DMS53 treated with DMSO at 0.1 percent for 48 hours (cell line): ENCODE measurements around the gene ACAT2.
"Not testable (repeated sequence)": the region's sequence is repeated elsewhere in the genome, so short reads cannot be mapped to it uniquely, and the experiment has no call there.

Experiments
- DNase-seq: peaks from one replicate; lab custom pipeline; 2025; ENCODE audit not compliant: unreplicated experiment; lab: John Stamatoyannopoulos, UW

Gene ACAT2

GRCh38 chr6:159729598-159730331 is 32.1 kb upstream of the ACAT2 start:
- DNase-seq: no peak

- no peak for DNase-seq
Measured at GRCh38 chr6:159730332-159730676, 31.5 kb upstream of the ACAT2 start.

- not testable (repeated sequence) for DNase-seq
Measured at GRCh38 chr6:159732550-159732949, 29.3 kb upstream of the ACAT2 start.

DNA sequence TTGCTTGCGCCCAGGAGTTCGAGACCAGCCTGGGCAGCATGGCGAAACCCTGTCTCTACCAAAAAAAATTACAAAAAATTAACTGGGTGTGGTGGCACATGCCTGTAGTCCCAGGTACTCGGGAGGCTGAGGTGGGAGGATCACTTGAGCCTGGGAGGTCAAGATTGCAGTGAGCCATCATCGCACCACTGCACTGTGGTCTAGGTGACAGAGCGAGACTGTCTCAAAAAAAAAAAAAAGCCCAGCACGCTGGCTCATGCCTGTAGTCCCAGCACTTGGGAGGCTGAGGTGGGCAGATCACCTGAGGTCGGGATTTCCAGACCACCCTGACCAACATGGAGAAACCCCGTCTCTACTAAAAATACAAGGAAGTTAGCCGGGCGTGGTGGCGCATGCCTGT is 28.4 kb upstream of the ACAT2 start:
- not testable (repeated sequence) for DNase-seq

DNA sequence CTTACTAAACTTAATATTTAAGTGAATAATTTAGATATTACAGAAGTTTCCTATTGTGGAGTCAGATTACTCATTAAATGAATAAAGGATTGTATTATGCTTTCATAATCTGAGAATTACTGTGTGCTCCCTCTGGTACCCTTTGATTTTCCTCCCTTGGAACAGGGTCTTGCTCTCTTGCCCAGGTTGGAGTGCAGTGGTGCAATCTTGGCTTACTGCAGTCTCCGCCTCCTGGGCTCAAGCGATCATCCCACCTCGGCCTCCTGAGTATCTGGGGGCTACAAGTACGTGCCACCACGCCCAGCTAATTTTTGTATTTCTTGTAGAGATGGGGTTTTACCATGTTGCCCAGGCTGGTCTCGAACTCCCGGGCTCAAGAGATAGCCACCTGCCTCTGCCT is 24.9 kb upstream of the ACAT2 start:
- no peak for DNase-seq

- no peak for DNase-seq
Measured at GRCh38 chr6:159739341-159739740, 22.5 kb upstream of the ACAT2 start.

GRCh38 chr6:159742165-159742564 is 19.7 kb upstream of the ACAT2 start:
- DNase-seq: no peak

DNA sequence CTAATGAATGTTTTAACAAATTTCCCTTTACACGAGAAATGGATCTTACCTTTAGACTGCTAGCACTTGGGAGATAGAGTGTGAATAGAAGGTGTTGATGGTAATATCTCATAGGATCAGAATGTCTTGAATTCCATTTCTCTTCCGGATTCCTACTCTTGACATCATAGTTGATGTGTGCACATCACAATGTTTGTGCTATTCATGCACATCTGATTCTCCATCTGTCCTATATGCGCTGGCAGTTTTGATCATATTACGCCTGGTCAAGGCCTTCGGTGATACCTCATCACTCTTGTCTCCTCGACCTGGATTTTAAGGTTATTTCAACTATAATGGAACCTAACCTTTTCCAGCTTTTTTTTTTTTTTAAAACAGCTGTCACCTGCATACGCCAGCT is 16.8 kb upstream of the ACAT2 start:
- no peak for DNase-seq

DNA sequence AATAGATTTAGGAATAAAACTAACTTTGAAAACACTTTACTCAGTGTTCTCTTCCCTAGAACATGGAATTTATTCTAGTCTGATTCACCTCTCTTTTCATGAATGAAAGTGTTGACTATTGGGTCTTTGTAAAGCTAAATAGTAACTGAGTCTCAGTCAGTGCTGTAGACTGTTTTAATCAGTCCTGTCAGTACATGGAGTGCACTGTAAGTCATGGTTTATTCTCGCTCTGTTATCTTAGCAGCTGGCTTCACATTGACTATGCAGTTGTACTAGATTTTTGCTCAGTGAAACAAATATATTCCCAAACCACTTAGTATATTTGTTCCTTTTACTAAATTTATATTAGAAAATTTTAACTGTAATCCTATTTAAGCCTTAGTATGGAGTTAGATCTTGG is 15.1 kb upstream of the ACAT2 start:
- DNase-seq: no peak

DNA sequence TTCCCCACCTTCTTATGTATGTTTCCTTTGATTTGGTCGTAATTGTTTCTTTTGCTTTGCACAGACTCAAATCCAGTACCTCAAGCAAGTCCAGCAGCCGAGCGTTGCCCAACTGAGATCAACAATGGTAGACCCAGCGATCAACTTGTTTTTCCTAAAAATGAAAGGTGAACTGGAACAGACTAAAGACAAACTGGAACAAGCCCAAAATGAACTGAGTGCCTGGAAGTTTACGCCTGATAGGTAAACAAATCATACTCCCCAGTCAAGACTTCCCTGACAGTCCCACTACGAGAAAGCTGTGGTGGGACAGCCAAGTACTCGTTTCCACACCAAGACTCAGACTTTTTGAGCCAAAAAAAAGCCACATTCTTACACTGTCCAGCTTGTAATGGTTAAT is 13.7 kb upstream of the ACAT2 start:
- not testable (repeated sequence) for DNase-seq

GRCh38 chr6:159751448-159751847 is 10.4 kb upstream of the ACAT2 start:
- no peak for DNase-seq

DNA sequence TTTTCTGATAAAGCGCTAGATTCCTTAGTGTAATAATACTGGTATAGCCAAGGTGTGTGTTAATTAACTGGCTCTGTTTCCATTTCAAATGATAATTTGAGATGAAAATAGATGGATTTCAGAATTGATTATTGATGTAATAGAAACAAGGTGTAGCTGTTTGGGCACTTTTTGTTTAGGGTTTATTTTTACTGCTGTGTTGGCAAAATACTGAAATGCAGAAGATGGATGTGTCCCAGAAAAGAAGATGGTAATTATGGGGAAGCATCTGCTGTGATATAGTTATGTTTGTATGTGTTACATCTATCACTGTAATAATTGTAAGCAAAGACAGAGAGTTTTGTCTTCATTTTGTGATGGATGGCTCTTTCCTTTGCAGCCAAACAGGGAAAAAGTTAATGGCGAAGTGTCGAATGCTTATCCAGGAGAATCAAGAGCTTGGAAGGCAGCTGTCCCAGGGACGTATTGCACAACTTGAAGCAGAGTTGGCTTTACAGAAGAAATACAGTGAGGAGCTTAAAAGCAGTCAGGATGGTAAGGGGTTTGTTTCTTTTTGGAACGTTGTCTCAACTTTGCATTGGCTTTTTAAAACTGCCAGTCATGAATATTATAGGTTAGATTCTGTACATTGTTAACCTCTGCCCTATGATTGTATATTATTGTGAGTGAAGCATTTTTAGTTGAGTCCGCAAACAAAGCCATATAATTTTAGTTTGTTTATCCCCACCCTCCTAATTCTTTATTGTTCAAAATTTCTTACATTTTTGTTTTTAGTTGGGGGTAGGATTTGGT is 8.6 kb upstream of the ACAT2 start:
- DNase-seq: no peak

- no peak for DNase-seq
Measured at GRCh38 chr6:159754401-159754800, 7.4 kb upstream of the ACAT2 start.

DNA sequence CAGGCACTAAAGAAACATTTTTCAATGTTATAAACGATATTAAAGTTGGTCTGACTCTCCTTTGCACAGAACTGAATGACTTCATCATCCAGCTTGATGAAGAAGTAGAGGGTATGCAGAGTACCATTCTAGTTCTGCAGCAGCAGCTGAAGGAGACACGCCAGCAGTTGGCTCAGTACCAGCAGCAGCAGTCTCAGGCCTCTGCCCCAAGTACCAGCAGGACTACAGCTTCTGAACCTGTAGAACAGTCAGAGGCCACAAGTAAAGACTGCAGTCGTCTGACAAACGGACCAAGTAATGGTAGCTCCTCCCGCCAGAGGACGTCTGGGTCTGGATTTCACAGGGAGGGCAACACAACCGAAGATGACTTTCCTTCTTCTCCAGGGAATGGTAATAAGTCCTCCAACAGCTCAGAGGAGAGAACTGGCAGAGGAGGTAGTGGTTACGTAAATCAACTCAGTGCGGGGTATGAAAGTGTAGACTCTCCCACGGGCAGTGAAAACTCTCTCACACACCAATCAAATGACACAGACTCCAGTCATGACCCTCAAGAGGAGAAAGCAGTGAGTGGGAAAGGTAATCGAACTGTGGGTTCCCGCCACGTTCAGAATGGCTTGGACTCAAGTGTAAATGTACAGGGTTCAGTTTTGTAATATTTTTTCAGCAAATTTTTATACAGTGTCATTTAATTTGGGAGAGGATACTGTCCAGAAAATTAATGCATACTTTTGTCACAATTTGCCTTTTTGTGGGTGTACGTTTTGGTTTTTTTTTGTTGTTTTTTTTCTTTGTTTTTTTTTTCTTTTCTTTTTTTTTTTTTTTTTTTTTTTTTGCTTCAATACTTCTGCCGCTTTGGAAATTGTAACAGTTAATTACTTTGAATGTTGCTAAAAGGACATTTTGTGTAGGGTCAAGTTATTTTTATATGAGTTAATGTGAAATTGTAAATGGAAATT is 6.6 kb upstream of the ACAT2 start:
- no peak for DNase-seq

DNA sequence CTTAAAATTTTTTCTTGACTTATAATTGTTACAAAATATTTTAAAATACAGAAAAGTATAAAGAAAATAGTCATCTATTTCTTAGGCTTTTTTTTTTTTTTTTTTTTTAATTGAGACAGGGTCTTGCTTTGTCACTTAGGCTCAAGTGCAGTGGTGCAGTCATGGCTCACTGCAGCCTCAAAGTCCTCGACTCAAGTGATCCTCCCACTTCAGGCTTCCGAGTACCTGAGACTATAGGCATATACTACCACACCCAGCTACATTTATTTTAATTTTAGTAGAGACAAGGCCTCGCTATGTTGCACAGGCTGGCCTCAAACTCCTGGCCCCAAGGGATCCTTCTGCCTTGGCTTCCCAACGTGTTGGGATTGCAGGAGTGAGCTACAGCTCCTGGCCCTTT is 5.3 kb upstream of the ACAT2 start:
- no peak for DNase-seq

- no peak for DNase-seq
Measured at GRCh38 chr6:159758031-159759001, 3.5 kb upstream of the ACAT2 start.

DNA sequence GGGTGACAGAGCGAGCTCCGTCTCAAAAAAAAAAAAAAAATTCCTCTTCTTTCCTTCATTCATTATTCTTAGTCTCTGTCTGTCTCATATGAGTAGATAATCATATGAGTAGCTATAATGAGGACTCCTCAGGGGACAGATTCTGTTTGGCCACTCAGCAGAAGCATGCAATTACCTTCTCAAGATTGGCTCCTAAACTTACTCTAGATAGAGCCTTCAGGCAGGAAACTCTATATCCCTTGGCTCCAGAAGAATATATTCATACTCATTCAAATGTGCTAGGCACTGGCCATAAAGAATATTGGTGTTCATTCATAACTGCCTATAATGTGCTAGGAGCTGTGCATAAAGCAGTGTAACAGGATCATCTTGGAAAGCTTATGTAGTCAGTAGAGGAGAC is 2.2 kb upstream of the ACAT2 start:
- DNase-seq: no peak

DNA sequence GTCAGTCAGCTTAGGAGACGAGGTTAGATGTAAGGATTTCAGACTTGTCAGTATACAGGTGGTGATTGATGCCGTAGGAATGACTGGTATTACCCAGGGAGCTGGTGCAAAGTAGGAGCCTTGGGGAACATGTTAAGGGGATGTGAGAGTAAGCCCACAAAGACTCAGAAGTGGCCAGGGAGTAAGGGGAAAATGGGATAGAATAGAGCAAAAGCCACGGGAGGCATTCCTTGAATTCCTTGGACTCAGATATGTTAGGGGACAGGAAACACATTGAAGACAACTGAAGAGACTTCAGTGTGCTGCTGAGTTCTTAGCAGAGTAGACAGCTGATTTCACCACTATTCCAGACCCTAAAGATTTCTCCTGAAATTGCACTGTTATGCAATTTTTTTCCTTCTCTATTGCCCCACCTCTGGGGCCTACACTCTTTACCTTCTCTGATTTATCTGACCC is 1.2 kb upstream of the ACAT2 start:
- DNase-seq: no peak

DNA sequence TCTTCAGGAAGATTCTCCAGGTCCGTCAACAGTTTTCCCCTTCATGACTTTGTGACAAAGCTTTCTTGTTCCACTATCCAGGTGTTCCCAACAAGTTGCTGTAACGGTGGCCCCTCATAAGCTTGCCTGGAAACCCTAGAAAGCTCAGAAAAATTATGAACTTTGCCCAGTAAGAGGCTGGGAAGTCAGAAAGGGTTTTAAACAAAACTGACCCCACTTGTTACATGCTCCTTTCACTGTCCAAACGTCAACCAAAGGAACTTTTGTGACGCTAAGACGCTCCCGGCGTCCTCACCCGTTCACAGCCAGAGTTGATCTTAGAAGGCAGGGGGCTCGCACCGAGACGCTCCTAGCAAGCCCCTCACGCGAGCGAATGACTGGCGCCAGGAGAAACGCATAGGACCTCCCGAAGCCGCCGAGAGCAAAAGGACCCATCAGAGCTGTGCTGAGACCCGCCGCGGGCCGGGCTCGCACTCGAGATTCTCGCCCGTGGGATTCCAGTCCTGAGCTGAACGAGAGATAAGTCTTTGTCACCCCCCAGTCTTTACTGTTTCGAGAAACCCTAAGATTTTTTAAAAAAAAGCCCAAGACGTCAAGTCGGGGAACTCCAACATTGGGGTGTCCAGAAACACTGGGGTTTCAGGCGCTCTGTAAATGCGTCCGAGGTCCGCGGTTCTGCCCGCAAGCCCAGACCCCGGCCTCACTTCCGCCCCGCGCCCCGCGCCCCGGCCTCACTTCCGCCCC is 544 bp upstream of the ACAT2 start:
- no peak for DNase-seq
